ENCODE measurements around the gene GMDS.

Gene GMDS

DNA sequence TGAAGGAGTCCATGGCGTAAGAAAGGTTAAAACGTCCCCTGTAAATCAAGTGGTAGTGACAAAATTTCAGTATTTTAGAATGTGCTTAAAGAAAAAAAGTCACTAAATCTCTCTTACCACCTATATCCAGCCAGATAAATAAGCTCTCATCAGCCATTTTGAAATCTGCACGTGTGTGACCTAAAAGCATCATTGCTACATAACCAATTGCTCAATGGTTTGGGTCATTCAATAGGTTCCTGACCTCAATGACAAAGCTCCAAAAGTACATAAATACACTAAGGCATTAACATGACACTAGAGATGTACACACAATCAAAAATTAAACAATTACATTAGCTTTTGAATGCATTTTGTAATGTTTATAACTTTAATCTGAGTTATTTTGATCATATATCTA, 272.4 kb downstream of the GMDS start:
- no peak for DNase-seq

DNA sequence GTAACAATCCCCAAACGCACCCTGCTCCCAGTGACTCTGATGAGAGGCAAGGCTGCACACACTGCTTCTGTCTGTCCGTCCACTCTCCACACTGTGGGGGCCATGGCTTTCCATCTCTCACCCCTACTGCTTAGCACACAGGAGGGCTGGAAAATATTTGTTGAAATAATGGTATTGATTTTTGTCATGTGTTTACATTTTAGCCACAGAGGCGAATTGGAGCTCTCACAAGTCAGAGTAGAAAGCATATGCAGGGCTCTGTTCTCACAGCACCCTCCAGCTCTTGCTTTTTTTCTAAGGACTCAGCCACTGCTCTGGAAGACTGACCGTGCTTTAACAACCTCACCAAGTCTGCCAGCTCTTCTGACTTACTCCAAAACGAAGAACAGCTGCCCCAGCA, 273.8 kb downstream of the GMDS start:
- no peak for DNase-seq

DNA sequence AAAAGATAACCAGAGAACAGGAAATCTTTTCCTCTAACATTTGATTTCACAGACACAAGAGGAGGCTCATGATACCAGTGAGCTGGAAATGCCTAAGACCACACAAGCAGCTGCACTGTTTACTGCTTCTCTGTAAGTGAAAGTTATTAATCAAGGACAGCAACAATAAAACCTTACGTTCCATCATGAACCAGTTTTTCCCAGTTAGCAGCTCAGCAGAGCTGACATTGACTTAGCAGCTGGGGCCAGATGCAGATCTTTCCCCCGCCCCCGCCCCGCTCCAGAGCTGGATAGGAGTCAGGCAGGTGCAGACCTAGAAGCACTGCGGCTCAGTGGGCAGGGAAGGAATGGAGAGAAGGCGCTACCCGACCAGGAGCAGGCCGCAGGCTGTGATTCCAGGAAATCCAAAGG, 275.2 kb downstream of the GMDS start:
- no peak for DNase-seq

DNA sequence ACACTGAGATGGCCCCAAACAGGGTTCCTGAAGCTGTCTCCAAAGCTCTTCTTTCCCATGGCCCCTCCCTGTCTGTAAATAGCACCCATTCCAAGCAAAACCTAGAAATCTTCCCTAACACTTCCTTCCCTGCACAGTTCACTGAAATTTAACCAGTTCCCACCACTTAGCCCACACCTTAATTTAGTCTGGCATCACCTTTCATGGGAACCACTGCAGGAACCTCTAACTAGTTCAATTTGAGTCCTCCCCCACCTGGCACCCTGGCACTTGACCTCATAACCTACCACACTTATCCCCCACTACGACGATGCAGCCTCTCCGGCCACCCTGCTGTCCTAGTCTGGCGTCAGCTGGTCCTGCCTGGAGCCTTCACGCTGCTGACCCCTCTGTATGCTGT, 278.7 kb downstream of the GMDS start:
- DNase-seq, result no peak

DNA sequence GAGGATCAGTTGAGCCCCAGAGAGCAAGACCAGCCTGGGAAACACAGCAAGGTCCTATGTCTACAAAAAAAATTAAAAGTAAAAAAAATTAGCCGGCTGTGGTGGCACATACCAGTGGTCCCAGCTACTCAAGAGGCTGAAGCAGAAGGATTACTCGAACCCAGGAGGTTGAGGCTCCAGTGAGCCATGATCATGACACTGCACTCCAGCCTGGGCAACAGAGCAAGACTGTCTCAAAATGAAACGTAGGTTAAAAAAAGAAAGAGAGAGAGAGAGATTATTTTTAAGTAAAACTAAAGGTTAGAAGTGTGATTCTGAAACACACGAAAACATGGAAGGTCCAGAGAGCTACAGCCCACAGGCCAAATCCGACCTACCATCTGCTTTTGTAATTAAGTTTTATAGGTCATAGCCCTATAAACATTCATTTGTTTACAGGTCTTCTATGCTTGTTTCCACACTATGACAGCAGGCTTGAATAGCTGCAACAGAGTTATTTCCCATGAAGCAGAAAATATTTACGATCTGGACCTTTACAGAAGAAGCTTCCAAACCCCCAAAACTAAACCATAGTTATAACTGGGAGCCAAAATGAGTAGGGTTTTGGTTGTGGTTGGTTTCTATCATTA, 279.7 kb downstream of the GMDS start:
- DNase-seq, result no peak

DNA sequence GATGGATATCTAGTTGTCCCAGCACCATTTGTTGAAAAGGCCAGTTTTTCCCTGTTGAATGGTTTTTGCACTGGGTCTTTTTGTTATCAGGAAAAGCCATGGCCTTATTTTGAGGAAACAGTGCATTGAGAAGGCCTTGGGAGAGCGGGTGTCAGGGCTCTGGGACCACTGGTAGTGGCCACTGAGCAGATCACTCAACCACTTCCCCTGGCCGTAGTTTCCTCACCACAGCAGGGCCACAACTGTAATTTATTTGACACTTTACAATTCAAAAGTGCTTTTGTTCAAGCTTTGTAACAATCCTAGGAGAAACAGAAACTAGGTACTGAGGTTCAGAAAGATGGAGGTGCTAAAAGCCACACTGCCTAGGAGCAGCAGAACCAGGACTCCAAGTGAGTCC, 281.8 kb downstream of the GMDS start:
- no peak for DNase-seq

DNA sequence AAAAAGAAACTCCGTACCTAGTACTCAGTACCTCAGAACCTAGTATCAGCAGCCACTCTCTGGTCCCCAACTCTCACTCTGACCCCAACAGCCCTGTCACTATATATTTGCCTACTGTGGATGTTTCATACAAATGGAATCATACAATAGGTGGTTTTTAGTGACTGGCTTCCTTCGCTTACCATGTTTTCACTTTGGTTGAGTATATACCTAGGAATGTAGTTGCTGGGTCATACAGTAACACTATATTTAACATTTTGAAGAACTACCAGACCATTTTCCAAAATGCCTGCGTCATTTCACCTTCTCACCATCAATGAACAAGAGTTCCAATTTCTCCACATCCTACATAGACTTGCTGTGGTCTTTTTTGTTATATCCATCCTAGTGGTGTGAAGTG, 283.2 kb downstream of the GMDS start:
- DNase-seq, result no peak

DNA sequence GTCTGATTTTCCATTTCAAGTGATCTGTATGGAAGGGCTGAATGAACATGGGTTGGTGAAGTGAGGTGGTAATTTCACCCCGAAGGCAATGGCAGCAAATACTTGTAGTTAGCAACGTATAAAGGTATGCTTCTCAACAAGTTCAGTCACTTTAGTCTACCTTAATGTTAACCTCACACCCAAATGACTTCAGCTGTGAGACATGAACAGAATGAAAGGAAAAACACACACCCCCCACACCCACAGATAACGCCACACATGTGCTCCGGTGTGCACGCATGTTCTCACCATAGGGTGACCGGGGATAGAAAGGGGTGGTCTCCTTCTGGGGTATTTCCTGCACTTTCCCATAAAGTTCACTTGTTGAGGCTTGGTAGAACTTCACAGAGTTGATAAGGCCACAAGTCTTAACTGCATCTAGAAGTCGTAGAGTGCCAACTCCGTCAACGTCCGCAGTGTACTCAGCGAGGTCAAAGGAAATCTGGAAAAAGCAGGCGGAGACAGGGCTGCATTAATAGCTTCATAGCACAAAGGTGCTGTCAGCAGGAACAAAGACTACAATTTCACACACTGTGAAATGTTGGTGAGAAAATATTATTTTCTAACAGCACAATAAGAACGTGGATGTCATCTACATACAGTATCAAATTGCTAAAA, 284.8 kb downstream of the GMDS start:
- DNase-seq, result no peak

DNA sequence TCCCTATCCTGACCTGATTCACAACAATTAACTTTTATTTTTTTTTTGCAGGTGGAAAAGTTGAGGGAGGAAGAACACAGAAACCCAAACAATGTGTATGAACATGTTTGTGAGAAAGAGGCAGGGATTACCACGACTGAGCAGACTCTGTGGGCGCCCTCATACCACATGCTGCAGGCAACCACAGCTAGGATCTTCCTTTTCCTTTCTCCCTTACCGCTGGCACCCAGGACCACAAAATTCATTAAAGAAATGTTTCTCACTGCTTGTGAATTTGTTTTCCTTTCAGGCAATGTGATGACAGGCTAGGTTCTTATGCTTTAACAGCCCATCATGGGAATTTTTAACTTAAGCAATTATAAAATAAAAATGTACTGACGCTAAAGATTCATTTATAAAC, 287.1 kb downstream of the GMDS start:
- no peak for DNase-seq

DNA sequence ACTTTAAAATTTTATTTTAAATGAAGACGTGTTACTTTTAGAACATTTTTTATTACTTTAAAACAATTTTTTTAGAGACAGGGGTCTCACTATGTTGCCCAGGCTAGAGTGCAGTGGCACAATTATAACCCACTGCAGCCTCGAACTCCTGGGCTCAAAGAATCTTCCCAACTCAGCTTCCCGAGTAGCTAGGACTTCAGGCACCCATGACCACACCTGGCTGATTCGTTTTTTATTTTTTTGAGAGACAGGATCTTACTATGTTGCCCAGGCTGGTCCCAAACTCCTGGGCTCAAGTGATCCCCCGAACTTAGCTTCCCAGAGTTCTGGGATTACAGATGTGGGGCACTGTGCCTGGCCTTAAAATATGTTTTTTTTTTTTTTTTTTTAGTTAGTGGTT, 287.7 kb downstream of the GMDS start:
- DNase-seq, result no peak

DNA sequence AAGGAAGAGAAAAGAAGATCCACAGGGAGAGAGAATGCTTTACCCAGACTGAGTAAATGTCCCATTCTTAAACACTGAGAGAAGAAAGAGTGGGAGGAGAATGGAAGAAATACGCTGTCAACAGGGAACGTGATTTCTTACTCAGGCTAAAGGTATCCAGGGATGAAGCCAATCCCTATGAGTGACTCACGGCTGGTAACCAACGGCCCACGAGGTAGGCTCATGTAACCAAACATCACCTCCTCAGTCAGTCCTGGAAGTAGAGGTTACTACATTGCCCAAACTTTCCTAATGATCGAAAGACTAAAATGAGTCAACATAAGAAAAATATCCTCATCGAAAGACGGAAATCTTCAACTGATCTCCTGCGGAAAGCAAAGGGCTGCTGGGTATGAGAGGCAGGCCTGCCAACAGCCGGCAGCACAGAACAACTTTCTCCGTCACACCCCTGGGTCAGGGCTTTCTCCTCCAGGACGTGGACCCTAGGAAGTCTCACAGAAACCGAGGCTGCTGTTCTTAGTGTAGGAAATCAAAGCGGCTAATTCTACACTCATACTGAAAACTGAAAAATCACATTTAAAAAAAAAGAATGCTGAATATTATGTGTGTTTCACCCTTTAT, 292.6 kb downstream of the GMDS start:
- no peak for DNase-seq

DNA sequence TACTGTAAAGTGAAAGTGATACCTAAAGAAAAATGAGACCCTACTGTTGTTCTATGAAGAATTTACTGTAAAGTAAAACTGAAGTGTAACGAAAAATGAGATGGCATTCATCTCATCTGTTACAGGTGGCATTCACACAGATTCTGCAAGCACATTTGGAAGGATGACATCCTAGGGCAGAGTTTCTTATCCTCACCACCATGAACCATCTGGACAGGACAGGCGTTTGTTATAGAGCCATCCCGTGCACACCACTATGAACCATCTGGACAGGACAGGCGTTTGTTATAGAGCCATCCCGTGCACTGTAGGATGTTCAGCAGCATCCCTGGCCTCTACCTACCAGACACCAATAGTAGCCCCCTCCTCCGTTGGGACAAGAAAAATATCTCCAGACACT, 294.8 kb downstream of the GMDS start:
- DNase-seq, result no peak

DNA sequence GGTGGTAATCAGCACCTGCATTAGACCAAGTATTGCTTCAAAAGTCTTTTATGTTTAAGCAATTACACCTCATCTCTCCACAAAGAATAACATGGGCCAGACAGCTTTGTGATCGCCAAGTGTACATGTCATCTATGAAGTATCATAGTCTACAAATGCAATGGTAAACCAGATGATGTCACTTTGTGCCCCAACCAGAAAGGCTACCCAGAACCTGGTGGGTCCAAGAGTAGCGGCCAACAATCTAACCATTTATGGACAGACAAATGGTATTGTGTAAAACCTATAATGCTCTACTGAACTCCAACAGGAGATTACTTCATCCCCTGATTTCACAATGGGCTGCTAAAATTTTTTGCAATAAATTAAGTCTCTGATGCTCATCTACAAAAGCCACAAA, 295.9 kb downstream of the GMDS start:
- no peak for DNase-seq

DNA sequence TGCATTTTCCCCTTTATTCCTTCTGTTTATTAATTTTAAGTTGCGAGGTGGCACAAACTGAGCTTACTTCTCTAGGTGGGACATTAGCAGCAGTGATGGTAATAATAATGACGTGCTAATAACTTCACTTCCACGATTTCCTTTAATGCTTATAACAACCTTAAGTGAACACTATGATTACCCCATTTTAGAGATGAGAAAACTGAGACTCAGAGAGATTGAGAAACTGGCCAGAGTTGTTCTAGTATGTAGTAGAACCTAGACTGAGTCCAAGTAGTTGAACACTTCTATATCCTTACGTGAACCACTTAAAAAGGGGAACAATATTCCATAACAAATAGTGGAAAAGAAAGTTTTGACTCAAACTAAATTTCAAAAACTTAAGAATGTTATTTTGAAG, 297.5 kb downstream of the GMDS start:
- DNase-seq, result no peak

DNA sequence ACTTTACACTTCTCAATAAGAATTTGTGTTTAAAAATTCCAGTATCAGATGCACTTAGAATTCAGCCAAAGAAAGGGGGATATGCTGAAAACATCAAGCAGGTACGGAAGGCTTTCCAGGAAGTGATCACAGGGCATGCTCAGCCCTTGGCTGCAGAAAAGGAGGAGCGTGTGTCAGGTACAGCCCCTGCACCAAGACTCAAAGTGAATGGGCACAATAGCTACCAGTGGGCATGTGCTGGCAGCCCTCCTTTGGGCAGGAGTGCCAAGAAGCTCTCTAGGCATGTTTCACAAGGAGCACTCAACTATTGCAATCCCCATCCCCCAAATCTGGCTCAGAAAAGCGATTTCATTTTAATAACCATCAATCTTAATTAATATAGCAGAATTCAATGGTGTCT, 298.8 kb downstream of the GMDS start:
- no peak for DNase-seq

DNA sequence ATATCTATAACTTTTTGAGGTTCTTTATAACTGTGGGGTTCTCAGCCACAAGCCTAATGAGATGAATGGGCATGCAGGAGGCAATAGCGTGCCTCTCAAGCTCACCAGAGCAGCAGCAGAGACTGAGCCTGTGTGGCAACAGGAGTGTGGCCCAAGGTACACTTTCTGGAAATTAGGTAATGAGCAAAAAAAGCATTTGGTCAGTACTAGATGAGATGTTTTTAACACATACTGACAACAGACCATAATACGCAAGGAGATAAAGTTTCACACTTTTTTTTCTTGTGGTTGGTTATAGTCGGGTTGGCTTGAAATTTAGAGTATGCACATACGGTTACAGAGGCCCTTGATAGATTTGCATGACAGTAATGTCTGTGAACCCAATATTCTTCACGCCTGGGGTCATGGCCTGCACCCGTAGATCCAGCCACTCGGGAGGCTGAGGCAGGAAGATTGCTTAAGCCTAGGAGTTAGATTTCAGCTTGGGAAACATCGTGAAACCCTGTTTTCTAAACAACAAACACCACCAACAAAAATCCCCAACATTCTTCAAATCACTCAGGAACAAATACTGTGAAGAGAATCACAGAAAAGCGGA, 300.1 kb downstream of the GMDS start:
- DNase-seq, result no peak

DNA sequence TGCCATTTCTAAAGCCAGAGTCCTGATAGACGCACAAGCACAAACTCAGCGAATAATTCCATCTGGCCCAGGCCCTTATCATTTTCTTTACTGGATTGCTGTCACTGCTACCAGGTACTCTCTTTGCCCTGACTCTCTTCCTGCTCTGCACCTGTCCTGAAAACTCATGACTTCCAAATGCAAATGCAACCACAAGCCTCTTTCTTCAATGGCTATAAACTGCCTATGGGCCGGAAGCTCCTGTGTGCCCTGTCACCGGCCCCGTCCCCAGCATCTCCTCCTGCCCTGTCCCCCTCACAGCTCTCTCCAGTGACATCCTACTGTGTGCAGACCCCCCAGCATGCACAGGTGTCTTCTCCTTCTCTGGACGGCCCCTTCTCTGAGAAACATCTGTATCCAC, 302.6 kb downstream of the GMDS start:
- DNase-seq, result no peak

DNA sequence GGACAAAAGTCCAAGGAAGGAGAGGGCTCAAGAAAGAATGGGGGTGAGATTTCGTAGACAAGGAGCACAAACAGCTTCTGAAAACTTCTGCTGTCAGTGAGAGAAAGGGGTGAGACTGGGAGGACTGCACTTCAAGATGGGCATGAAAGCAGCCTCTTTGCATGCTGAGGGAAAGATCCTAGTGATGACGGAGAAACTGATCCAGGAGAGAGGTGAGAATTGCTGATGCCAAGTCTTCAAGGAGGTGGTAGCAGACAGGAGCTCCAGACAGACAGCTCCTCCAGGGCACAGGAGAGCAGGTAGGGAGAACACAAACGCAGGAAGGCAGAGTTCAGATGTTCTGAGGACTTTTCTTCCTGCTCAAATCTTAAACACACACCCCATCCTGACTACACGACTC, 303.9 kb downstream of the GMDS start:
- no peak for DNase-seq

DNA sequence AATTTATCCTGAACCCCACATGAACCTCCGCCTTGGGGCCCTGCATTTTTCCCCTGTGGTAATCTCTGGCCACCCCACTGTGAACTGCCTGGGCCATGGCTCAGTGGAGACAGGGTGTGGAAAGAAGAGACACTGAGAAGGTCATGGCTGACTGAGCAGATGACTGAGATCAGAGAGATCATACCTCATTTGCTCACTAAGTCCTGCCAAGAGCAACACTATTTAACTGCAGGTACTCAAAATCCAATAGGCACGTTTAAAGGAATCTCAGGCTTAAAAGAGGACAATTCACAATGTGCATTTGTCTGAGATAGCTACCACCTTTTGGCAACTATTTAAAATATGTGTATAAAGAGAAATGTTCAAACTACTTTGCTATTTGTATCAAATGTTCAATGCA, 305.0 kb downstream of the GMDS start:
- DNase-seq, result no peak

DNA sequence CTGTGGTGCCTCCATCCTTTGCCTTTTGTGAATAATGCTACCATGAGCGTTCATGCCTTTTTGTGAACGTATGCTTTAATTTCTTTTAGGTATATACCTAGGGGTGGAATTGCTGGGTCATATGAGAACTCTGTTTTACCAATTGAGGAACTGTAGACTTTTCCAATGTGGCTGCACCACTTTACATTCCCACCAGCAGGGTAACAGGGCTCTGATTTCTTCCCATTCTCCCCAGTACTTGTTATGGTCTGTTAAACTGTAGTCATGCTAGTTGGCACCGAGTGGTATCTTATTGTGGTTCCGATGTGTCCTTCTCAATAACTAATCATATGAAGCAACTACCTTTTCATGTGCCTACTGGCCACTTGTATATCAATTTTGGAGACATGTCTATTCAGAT, 312.1 kb downstream of the GMDS start:
- DNase-seq, result no peak

DNA sequence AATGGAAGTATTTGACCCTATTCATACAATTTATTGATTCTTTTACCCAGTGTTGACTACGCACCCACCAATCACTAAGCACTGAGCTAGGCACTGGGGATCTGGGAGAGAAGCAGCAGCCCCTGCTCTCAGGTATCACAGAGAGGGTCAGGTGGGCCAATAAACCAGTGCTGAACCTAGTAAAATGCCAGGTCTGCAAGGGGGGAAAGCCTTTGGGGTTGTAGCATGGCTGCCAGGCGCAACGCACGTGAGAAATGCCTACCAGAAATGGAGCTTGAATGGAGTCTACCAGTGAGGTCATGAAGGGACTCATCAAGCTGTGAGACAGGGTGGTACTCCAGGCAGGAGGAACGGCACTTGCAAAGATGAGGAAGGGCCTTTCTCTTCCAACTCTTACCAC, 313.6 kb downstream of the GMDS start:
- no peak for DNase-seq

DNA sequence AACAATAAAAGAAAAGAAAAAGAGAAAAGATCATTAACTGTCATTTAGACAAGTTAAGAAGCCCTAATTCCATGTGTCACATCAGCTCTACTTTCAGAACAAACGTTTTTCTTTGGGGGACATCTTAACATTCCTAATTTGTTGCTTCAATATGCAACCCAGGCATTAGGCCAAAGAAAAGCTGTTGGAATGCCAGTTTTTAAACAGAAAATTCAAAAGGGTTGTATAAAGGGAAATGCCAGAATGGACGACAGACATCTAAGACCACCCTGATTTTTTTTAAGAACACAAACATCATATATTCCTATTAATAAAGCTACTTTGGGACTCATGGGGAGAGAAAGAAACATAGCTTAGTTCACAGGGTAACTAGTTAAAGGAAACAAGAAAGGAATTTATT, 315.0 kb downstream of the GMDS start:
- no peak for DNase-seq

DNA sequence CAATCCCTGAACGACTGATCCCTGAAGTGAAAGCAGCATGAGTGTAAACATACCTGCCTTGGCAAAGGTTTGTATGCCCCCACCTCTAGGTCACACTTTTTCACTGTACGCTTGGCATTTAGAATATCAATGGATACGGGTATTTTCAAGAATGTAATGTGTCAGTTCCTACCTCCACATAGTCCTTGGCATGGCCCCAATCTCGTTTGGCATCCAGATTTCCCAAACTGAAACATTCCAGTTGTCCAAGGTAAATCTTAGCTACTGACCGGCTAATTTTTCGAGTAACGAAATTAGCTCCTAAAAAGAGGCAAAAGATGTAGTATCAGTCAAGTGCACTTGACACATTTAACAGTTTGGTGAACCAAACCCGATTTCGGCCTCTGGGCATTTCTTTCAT, 315.5 kb downstream of the GMDS start:
- no peak for DNase-seq

DNA sequence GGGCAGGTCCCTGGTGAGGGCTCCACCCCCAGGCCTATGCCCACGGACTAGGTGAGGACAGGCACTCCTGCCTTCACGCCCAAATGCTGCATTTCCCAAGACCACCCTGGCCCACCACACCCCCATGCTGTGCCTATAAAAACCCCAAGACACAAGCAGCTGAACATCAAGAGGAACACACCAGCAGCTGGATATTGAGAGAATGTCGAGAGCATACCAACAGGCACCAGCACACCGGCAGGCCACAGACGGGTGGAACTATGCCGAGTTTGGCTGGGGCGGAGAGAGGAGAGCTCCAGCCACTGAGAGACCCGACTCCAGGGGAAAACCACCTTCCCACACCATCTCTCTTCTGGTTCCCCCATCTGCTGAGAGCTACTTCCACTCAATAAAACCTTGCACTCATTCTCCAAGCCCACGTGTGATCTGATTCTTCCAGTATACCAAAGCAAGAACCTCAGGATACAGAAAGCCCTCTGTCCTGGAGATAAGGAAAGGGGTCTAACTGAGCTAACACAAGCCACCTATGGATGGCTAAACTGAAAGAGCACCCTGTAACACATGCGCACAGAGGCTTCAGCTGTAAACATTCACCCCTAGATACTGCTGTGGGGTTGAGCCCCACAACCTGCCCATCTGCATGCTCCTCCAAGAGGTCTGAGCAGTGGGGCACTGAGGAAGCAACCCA, 319.5 kb downstream of the GMDS start:
- no peak for DNase-seq

All from activated T-cell treated with anti-CD3 and anti-CD28 coated beads, Interleukin-2, amount 50 U/mL, for 48 hours (primary cell).